Measurements from ENCODE around the gene PARG.

PARG gene

DNA sequence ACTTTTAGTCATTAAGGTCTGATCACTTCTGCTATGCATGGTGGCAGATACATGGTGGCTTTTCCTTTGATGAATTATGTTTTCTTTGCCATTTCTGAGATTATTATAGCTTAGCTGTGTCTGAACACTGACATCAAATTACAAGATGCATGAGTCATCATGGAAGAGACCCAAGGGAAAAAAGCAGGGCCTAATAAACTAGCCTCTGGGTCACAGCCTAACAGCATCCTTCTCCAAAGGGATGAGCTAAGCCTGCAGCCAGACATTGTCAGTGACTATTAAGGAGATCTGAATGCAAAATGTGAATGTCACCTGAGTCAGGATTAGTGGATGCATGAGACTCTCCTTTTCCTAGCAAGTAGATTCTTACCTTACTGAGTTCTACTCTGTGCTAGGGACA, 160.6 kb downstream of the PARG start:
- H3K27me3 ChIP-seq (ENCODE audit: insufficient read depth, poor library complexity, severe bottlenecking), result no peaks in the 10 kb centered on the region
- no peak for TF ChIP-seq SPI1 (IDR thresholded peaks at IDR 0.05; ENCODE audit: borderline replicate concordance, low read depth)
- no peak for TF ChIP-seq REST (IDR thresholded peaks at IDR 0.05; ENCODE audit: insufficient replicate concordance, low read depth)
- no peak for TF ChIP-seq POLR2AphosphoS5 (IDR thresholded peaks at IDR 0.05; ENCODE audit: low read depth)
- TF ChIP-seq, protein P1, sequence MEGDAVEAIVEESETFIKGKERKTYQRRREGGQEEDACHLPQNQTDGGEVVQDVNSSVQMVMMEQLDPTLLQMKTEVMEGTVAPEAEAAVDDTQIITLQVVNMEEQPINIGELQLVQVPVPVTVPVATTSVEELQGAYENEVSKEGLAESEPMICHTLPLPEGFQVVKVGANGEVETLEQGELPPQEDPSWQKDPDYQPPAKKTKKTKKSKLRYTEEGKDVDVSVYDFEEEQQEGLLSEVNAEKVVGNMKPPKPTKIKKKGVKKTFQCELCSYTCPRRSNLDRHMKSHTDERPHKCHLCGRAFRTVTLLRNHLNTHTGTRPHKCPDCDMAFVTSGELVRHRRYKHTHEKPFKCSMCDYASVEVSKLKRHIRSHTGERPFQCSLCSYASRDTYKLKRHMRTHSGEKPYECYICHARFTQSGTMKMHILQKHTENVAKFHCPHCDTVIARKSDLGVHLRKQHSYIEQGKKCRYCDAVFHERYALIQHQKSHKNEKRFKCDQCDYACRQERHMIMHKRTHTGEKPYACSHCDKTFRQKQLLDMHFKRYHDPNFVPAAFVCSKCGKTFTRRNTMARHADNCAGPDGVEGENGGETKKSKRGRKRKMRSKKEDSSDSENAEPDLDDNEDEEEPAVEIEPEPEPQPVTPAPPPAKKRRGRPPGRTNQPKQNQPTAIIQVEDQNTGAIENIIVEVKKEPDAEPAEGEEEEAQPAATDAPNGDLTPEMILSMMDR (IDR thresholded peaks at IDR 0.05; ENCODE audit: insufficient read depth, low read length), result no peak
- TF ChIP-seq GABPA (IDR thresholded peaks at IDR 0.05; ENCODE audit: low read depth), result no peak
- H3K27ac ChIP-seq (replicated peaks), result no peak overlapping the region
- no peak for DNase-seq (ENCODE audit: low read depth in 1 of 2, low spot score in 1 of 2)
- H3K4me3 ChIP-seq (replicated peaks; ENCODE audit: insufficient read depth, low read length), result no peak overlapping the region

GRCh38 chr10:49778197-49778596, 163.6 kb downstream of the PARG start:
- TF ChIP-seq SPI1 (IDR thresholded peaks at IDR 0.05; ENCODE audit: borderline replicate concordance, low read depth) (no peak), REST (IDR thresholded peaks at IDR 0.05; ENCODE audit: insufficient replicate concordance, low read depth) (no peak), GABPA (IDR thresholded peaks at IDR 0.05; ENCODE audit: low read depth) (no peak), POLR2AphosphoS5 (IDR thresholded peaks at IDR 0.05; ENCODE audit: low read depth) (no peak)
- TF ChIP-seq, protein P1 (IDR thresholded peaks at IDR 0.05; ENCODE audit: insufficient read depth, low read length), result no peak
- Histone ChIP-seq H3K27ac (replicated peaks) (no peak overlapping the region), H3K27me3 (ENCODE audit: insufficient read depth, poor library complexity, severe bottlenecking) (no peaks in the 10 kb centered on the region), H3K4me3 (replicated peaks; ENCODE audit: insufficient read depth, low read length) (no peak overlapping the region)
- DNase-seq (ENCODE audit: low read depth in 1 of 2, low spot score in 1 of 2), result no peak

DNA sequence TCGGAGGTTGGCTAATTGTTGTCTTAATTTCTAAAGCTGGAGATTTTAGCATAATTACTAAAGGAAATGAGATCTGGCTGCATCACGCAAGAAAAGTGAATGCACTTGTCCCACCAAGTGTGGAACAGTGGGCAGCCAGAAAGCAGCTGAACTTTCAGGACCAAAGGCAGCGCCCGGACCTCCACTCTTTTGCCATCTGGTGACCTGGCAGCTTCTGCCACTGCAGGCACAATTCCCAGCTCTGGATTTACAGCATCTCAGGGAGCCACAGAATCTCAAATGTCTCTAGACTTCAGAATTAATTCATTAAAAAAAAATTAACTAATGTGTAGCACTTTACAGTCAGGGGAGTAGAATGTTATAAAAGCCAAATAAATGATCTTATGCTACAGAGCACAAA, 165.0 kb downstream of the PARG start:
- H3K27me3 ChIP-seq (ENCODE audit: insufficient read depth, poor library complexity, severe bottlenecking), result no peaks in the 10 kb centered on the region
- no peak overlapping the region for H3K27ac ChIP-seq (replicated peaks)
- DNase-seq (ENCODE audit: low read depth in 1 of 2, low spot score in 1 of 2), result no peak
- no peak overlapping the region for H3K4me3 ChIP-seq (replicated peaks; ENCODE audit: insufficient read depth, low read length)
- TF ChIP-seq, protein P1 (IDR thresholded peaks at IDR 0.05; ENCODE audit: insufficient read depth, low read length), result no peak
- TF ChIP-seq REST (IDR thresholded peaks at IDR 0.05; ENCODE audit: insufficient replicate concordance, low read depth) (no peak), GABPA (IDR thresholded peaks at IDR 0.05; ENCODE audit: low read depth) (no peak), POLR2AphosphoS5 (IDR thresholded peaks at IDR 0.05; ENCODE audit: low read depth) (no peak), SPI1 (IDR thresholded peaks at IDR 0.05; ENCODE audit: borderline replicate concordance, low read depth) (no peak)

Measured in HL-60 (cell line).